Activated naive CD8-positive, alpha-beta T cell treated with anti-CD3 and anti-CD28 coated beads, Interleukin-2, amount 50 U/mL, for 24 hours (primary cell): Measurements from ENCODE around the gene GCKR.

Experiments
- ATAC-seq: fragments of 150-1000 bp; cut with Tn5 transposase; one replicate; pipeline ENCODE4 v1.10.0; 2021
- DNase-seq: peaks from one replicate; pipeline ENCODE4 v3.0.0; 2021
- H3K27ac Mint-ChIP-seq: one replicate; pipeline ENCODE4 v1.8.0; 2021; ENCODE audit warnings: mild to moderate bottlenecking, mixed read lengths
- H3K27me3 Mint-ChIP-seq: one replicate; pipeline ENCODE4 v1.8.0; 2021; ENCODE audit warnings: mixed read lengths
- H3K36me3 Mint-ChIP-seq: one replicate; pipeline ENCODE4 v1.8.0; 2021; ENCODE audit warnings: low read depth, mixed read lengths
- H3K4me1 Mint-ChIP-seq: one replicate; pipeline ENCODE4 v1.8.0; 2021; ENCODE audit warnings: mixed read lengths
- H3K4me3 Mint-ChIP-seq: one replicate; pipeline ENCODE4 v1.8.0; 2021; ENCODE audit warnings: mild to moderate bottlenecking, moderate library complexity, mixed read lengths
- H3K9me3 Mint-ChIP-seq: one replicate; pipeline ENCODE4 v1.8.0; 2021; ENCODE audit warnings: mixed read lengths

Gene GCKR

GRCh38 chr2:27496357-27497287, at the start of gene GCKR:
Gene GCKR, plus strand, starts transcription at chr2:27496839. Its CDS starts 66 bp downstream, at chr2:27496905.
- no peak within 1 kb of the TSS for H3K27ac Mint-ChIP-seq
- DNase-seq: no peak
- peaks cover 53% of the 10 kb centered on the region for H3K27me3 Mint-ChIP-seq

GRCh38 chr2:27448381-27448780, 48.3 kb upstream of the GCKR start:
- Mint-ChIP-seq H3K4me1 (peaks cover 8% of the 10 kb centered on the region), H3K4me3 (no peak overlapping the region), H3K36me3 (peaks cover 1% of the 10 kb centered on the region), H3K9me3 (no peaks in the 10 kb centered on the region), H3K27ac (no peak overlapping the region), H3K27me3 (no peaks in the 10 kb centered on the region)
- DNase-seq: no peak
- ATAC-seq: no peak

More at GRCh38 chr2:27496357-27497287, at the start of gene GCKR:
- Mint-ChIP-seq H3K4me3 (peak within 1 kb of the TSS; percentile 56), H3K4me1 (peaks cover 15% of the 10 kb centered on the region), H3K9me3 (no peaks in the 10 kb centered on the region), H3K36me3 (no peaks in the 10 kb centered on the region)
- no peak for ATAC-seq

- no peak overlapping the region for H3K4me3 Mint-ChIP-seq
- no peaks in the 10 kb centered on the region for H3K27me3 Mint-ChIP-seq
- H3K9me3 Mint-ChIP-seq: no peaks in the 10 kb centered on the region
- peak; percentile 53 for ATAC-seq
- no peak for DNase-seq
- peak overlapping the region; percentile 7 for H3K27ac Mint-ChIP-seq
- H3K36me3 Mint-ChIP-seq: peaks cover 1% of the 10 kb centered on the region
- H3K4me1 Mint-ChIP-seq: peaks cover 7% of the 10 kb centered on the region
Measured at GRCh38 chr2:27451095-27451494, 45.5 kb upstream of the GCKR start.

- Mint-ChIP-seq H3K36me3 (peaks cover 4% of the 10 kb centered on the region), H3K4me3 (no peak overlapping the region), H3K9me3 (no peaks in the 10 kb centered on the region), H3K27ac (no peak overlapping the region), H3K4me1 (peaks cover 4% of the 10 kb centered on the region), H3K27me3 (no peaks in the 10 kb centered on the region)
- DNase-seq (no peak), ATAC-seq (no peak)
Measured at GRCh38 chr2:27453968-27454367, 42.7 kb upstream of the GCKR start.

- ATAC-seq (no peak), DNase-seq (no peak)
- Mint-ChIP-seq H3K27ac (no peak overlapping the region), H3K4me3 (no peak overlapping the region), H3K36me3 (peaks cover 3% of the 10 kb centered on the region), H3K9me3 (no peaks in the 10 kb centered on the region), H3K27me3 (no peaks in the 10 kb centered on the region), H3K4me1 (no peaks in the 10 kb centered on the region)
Measured at GRCh38 chr2:27461118-27461517, 35.5 kb upstream of the GCKR start.

GRCh38 chr2:27464443-27464842, 32.2 kb upstream of the GCKR start:
- no peaks in the 10 kb centered on the region for H3K27me3 Mint-ChIP-seq
- no peaks in the 10 kb centered on the region for H3K4me1 Mint-ChIP-seq
- no peaks in the 10 kb centered on the region for H3K36me3 Mint-ChIP-seq
- H3K4me3 Mint-ChIP-seq: no peak overlapping the region
- H3K27ac Mint-ChIP-seq: no peak overlapping the region
- DNase-seq (no peak), ATAC-seq (no peak)
- no peaks in the 10 kb centered on the region for H3K9me3 Mint-ChIP-seq

- DNase-seq: no peak
- Mint-ChIP-seq H3K27me3 (no peaks in the 10 kb centered on the region), H3K4me1 (no peaks in the 10 kb centered on the region), H3K9me3 (no peaks in the 10 kb centered on the region), H3K4me3 (no peak overlapping the region), H3K36me3 (peaks cover 12% of the 10 kb centered on the region), H3K27ac (no peak overlapping the region)
- no peak for ATAC-seq
Measured at GRCh38 chr2:27471961-27472360, 24.7 kb upstream of the GCKR start.

- Mint-ChIP-seq H3K27me3 (peaks cover 3% of the 10 kb centered on the region), H3K36me3 (no peaks in the 10 kb centered on the region), H3K4me3 (no peak overlapping the region), H3K4me1 (peaks cover 18% of the 10 kb centered on the region), H3K9me3 (no peaks in the 10 kb centered on the region), H3K27ac (no peak overlapping the region)
- ATAC-seq (no peak), DNase-seq (no peak)
Measured at GRCh38 chr2:27485496-27485895, 11.1 kb upstream of the GCKR start.

- ATAC-seq: no peak
- no peaks in the 10 kb centered on the region for H3K36me3 Mint-ChIP-seq
- H3K27ac Mint-ChIP-seq: peak overlapping the region; percentile 86
- H3K4me1 Mint-ChIP-seq: peaks cover 21% of the 10 kb centered on the region
- no peak for DNase-seq
- H3K9me3 Mint-ChIP-seq: no peaks in the 10 kb centered on the region
- peak overlapping the region; percentile 87 for H3K4me3 Mint-ChIP-seq
- H3K27me3 Mint-ChIP-seq: peaks cover 18% of the 10 kb centered on the region
Measured at GRCh38 chr2:27489118-27489497, 7.5 kb upstream of the GCKR start.

- Mint-ChIP-seq H3K27ac (peak within 1 kb of the TSS; percentile 86), H3K4me1 (peaks cover 25% of the 10 kb centered on the region), H3K4me3 (peak within 1 kb of the TSS; percentile 87), H3K27me3 (peaks cover 20% of the 10 kb centered on the region), H3K9me3 (no peaks in the 10 kb centered on the region), H3K36me3 (no peaks in the 10 kb centered on the region)
- ATAC-seq (peak; percentile 96), DNase-seq (peak; percentile 99)
Measured at GRCh38 chr2:27489498-27490397, 6.9 kb upstream of the GCKR start, which contains the start of gene IFT172. Gene IFT172, minus strand, starts transcription at chr2:27489743. Its CDS starts 90 bp downstream, at chr2:27489653.

- Mint-ChIP-seq H3K36me3 (no peaks in the 10 kb centered on the region), H3K27ac (no peak overlapping the region), H3K27me3 (peaks cover 44% of the 10 kb centered on the region), H3K4me1 (peaks cover 33% of the 10 kb centered on the region), H3K9me3 (no peaks in the 10 kb centered on the region), H3K4me3 (no peak overlapping the region)
- DNase-seq (no peak), ATAC-seq (no peak)
Measured at GRCh38 chr2:27492557-27492956, 4.1 kb upstream of the GCKR start.

- Mint-ChIP-seq H3K4me3 (peak overlapping the region; percentile 38), H3K27me3 (peaks cover 52% of the 10 kb centered on the region), H3K9me3 (no peaks in the 10 kb centered on the region), H3K4me1 (peaks cover 28% of the 10 kb centered on the region), H3K36me3 (no peaks in the 10 kb centered on the region), H3K27ac (no peak overlapping the region)
- no peak for DNase-seq
- no peak for ATAC-seq
Measured at GRCh38 chr2:27493948-27494283, 2.7 kb upstream of the GCKR start.

GRCh38 chr2:27494284-27494943, 2.2 kb upstream of the GCKR start:
- no peaks in the 10 kb centered on the region for H3K9me3 Mint-ChIP-seq
- H3K27ac Mint-ChIP-seq: no peak overlapping the region
- H3K4me3 Mint-ChIP-seq: peak overlapping the region; percentile 38
- DNase-seq: no peak
- H3K36me3 Mint-ChIP-seq: no peaks in the 10 kb centered on the region
- H3K27me3 Mint-ChIP-seq: peaks cover 55% of the 10 kb centered on the region
- no peak for ATAC-seq
- peaks cover 24% of the 10 kb centered on the region for H3K4me1 Mint-ChIP-seq

- Mint-ChIP-seq H3K36me3 (no peaks in the 10 kb centered on the region), H3K27me3 (peaks cover 53% of the 10 kb centered on the region), H3K4me1 (peaks cover 18% of the 10 kb centered on the region), H3K27ac (no peak within 1 kb of the TSS), H3K9me3 (no peaks in the 10 kb centered on the region), H3K4me3 (peak within 1 kb of the TSS; percentile 56)
- ATAC-seq (peak; percentile 48), DNase-seq (peak; percentile 14)
Measured at GRCh38 chr2:27494944-27495554, 1.6 kb upstream of the GCKR start, which contains the start of gene FNDC4. Gene FNDC4, minus strand, starts transcription at chr2:27495200. Its CDS starts 521 bp downstream, at chr2:27494679.
